Neuron (in vitro differentiated cells): ENCODE measurements around the gene KRT6B.

ENCODE experiments used
- H2AFZ ChIP-seq: one replicate; pipeline ENCODE4 v1.6.1; 2013; ENCODE audit warnings: low read depth, mild to moderate bottlenecking, inconsistent platforms, low read length, moderate library complexity
- H3K27me3 ChIP-seq: one replicate; pipeline ENCODE4 v1.6.1; 2013; ENCODE audit warnings: low read length; ENCODE audit not compliant: insufficient read depth
- H3K36me3 ChIP-seq: one replicate; pipeline ENCODE4 v1.6.1; 2013; ENCODE audit warnings: low read length; ENCODE audit not compliant: insufficient read depth
- H3K4me1 ChIP-seq: one replicate; pipeline ENCODE4 v1.6.1; 2013; ENCODE audit warnings: low read length; ENCODE audit not compliant: insufficient read depth
- H3K4me3 ChIP-seq: 2 replicates; pipeline ENCODE4 v1.5.1; 2013; ENCODE audit warnings: mild to moderate bottlenecking, low read length, moderate library complexity
- H3K9me3 ChIP-seq: one replicate; pipeline ENCODE4 v1.6.1; 2013; ENCODE audit warnings: low read length

KRT6B gene

GRCh38 chr12:52438305-52439301 lies 13.3 kb downstream of the KRT6B start:
- no peak overlapping the region for H3K4me3 ChIP-seq
- H3K36me3 ChIP-seq, result no peaks in the 10 kb centered on the region
- no peaks in the 10 kb centered on the region for H3K9me3 ChIP-seq
- no peak overlapping the region for H2AFZ ChIP-seq
- H3K27me3 ChIP-seq, result no peaks in the 10 kb centered on the region
- no peaks in the 10 kb centered on the region for H3K4me1 ChIP-seq

GRCh38 chr12:52437508-52437907 lies 14.4 kb downstream of the KRT6B start:
- Histone ChIP-seq H3K4me3 (no peak overlapping the region), H3K9me3 (no peaks in the 10 kb centered on the region), H3K27me3 (no peaks in the 10 kb centered on the region)

GRCh38 chr12:52436828-52437474 lies 15.0 kb downstream of the KRT6B start:
- Histone ChIP-seq H2AFZ (no peak overlapping the region), H3K27me3 (no peaks in the 10 kb centered on the region), H3K4me3 (no peak overlapping the region), H3K4me1 (no peaks in the 10 kb centered on the region), H3K9me3 (no peaks in the 10 kb centered on the region), H3K36me3 (no peaks in the 10 kb centered on the region)

More at GRCh38 chr12:52437508-52437907, 14.4 kb downstream of the KRT6B start:
- H3K4me1 ChIP-seq, result no peaks in the 10 kb centered on the region
- no peak overlapping the region for H2AFZ ChIP-seq
- no peaks in the 10 kb centered on the region for H3K36me3 ChIP-seq

GRCh38 chr12:52436000-52436827 lies 15.7 kb downstream of the KRT6B start:
- no peaks in the 10 kb centered on the region for H3K9me3 ChIP-seq
- no peaks in the 10 kb centered on the region for H3K27me3 ChIP-seq
- no peak overlapping the region for H3K4me3 ChIP-seq
- no peak overlapping the region for H2AFZ ChIP-seq
- no peaks in the 10 kb centered on the region for H3K4me1 ChIP-seq
- no peaks in the 10 kb centered on the region for H3K36me3 ChIP-seq

GRCh38 chr12:52435659-52435999 lies 16.3 kb downstream of the KRT6B start:
- H2AFZ ChIP-seq, result no peak overlapping the region
- no peaks in the 10 kb centered on the region for H3K9me3 ChIP-seq
- no peaks in the 10 kb centered on the region for H3K36me3 ChIP-seq
- no peak overlapping the region for H3K4me3 ChIP-seq
- H3K4me1 ChIP-seq, result no peaks in the 10 kb centered on the region
- H3K27me3 ChIP-seq, result no peaks in the 10 kb centered on the region

- H2AFZ ChIP-seq, result no peak overlapping the region
- no peaks in the 10 kb centered on the region for H3K9me3 ChIP-seq
- no peak overlapping the region for H3K4me3 ChIP-seq
- no peaks in the 10 kb centered on the region for H3K4me1 ChIP-seq
- no peaks in the 10 kb centered on the region for H3K36me3 ChIP-seq
- no peaks in the 10 kb centered on the region for H3K27me3 ChIP-seq
Observed at GRCh38 chr12:52434760-52435530, 17.0 kb downstream of the KRT6B start.

GRCh38 chr12:52434081-52434733 lies 17.7 kb downstream of the KRT6B start, which contains the start of gene KRT75:
TSS of gene KRT75 (minus strand) at chr12:52434371. CDS start at chr12:52434304, 67 bp downstream.
- Histone ChIP-seq H3K4me1 (no peaks in the 10 kb centered on the region), H3K36me3 (no peaks in the 10 kb centered on the region), H2AFZ (no peak within 1 kb of the TSS), H3K27me3 (no peaks in the 10 kb centered on the region), H3K9me3 (no peaks in the 10 kb centered on the region), H3K4me3 (no peak within 1 kb of the TSS)

GRCh38 chr12:52433501-52434080 lies 18.4 kb downstream of the KRT6B start:
- no peak overlapping the region for H3K4me3 ChIP-seq
- no peaks in the 10 kb centered on the region for H3K4me1 ChIP-seq
- no peaks in the 10 kb centered on the region for H3K9me3 ChIP-seq
- no peak overlapping the region for H2AFZ ChIP-seq
- H3K27me3 ChIP-seq, result no peaks in the 10 kb centered on the region
- H3K36me3 ChIP-seq, result no peaks in the 10 kb centered on the region

GRCh38 chr12:52432559-52433207 lies 19.3 kb downstream of the KRT6B start:
- H3K4me3 ChIP-seq, result no peak overlapping the region
- H3K27me3 ChIP-seq, result no peaks in the 10 kb centered on the region
- no peaks in the 10 kb centered on the region for H3K9me3 ChIP-seq
- H2AFZ ChIP-seq, result no peak overlapping the region
- H3K36me3 ChIP-seq, result no peaks in the 10 kb centered on the region
- no peaks in the 10 kb centered on the region for H3K4me1 ChIP-seq

GRCh38 chr12:52428121-52428520 lies 23.8 kb downstream of the KRT6B start:
- no peak overlapping the region for H2AFZ ChIP-seq
- H3K36me3 ChIP-seq, result no peaks in the 10 kb centered on the region
- H3K4me3 ChIP-seq, result no peak overlapping the region
- H3K9me3 ChIP-seq, result no peaks in the 10 kb centered on the region
- H3K4me1 ChIP-seq, result no peaks in the 10 kb centered on the region
- H3K27me3 ChIP-seq, result peaks cover 2% of the 10 kb centered on the region

GRCh38 chr12:52427083-52427482 lies 24.9 kb downstream of the KRT6B start:
- H3K9me3 ChIP-seq, result no peaks in the 10 kb centered on the region
- H3K36me3 ChIP-seq, result no peaks in the 10 kb centered on the region
- H2AFZ ChIP-seq, result no peak overlapping the region
- no peaks in the 10 kb centered on the region for H3K4me1 ChIP-seq
- H3K27me3 ChIP-seq, result peaks cover 9% of the 10 kb centered on the region
- H3K4me3 ChIP-seq, result no peak overlapping the region
